Gastrocnemius medialis (tissue), 4 donors: Measurements from ENCODE around the gene ARHGAP33. TPM values are rescaled to one million over a fixed set of nuclear protein-coding genes. Genes with fewer than 3 reads are reported as not detected.

Experiments
- ATAC-seq, 2 donors: fragments of 150-250 bp; one replicate each; pipeline ENCODE4 v1.9.1; 2016
- DNase-seq, 2 donors: peaks; one replicate each; pipeline ENCODE4 v3.0.0-alpha.2; 2019
- H3K27ac ChIP-seq, 4 donors: fragments of 200-600 bp; sonication (generic); 1 replicate in 1 of 4; 2 replicates in 3 of 4; pipeline ENCODE4 v1.5.1; 2016 to 2018; ENCODE audit warnings: mild to moderate bottlenecking in 2 of 4, moderate library complexity in 1 of 4
- H3K27me3 ChIP-seq, 3 donors: fragments of 200-600 bp; sonication (generic) in 2 of 3; 1 replicate in 1 of 3; 2 replicates in 2 of 3; pipeline versions ENCODE4 v1.5.1 to v1.6.0; 2016 to 2019; ENCODE audit warnings: mild to moderate bottlenecking in 1 of 3, moderate library complexity in 1 of 3
- H3K36me3 ChIP-seq, 2 donors: fragments of 200-600 bp; sonication (generic) in 1 of 2; one replicate each; pipeline ENCODE4 v1.5.1; 2017 to 2018
- H3K4me1 ChIP-seq, 2 donors: fragments of 200-600 bp; sonication (generic) in 1 of 2; one replicate each; pipeline ENCODE4 v1.5.1; 2016 to 2017; ENCODE audit warnings: mild to moderate bottlenecking in 2 of 2
- H3K4me3 ChIP-seq, 4 donors: fragments of 200-600 bp; sonication (generic) in 3 of 4; 1 replicate in 1 of 4; 2 replicates in 3 of 4; pipeline ENCODE4 v1.5.1; 2016 to 2019; ENCODE audit warnings: mild to moderate bottlenecking in 2 of 4
- H3K9me3 ChIP-seq, 3 donors: fragments of 200-600 bp; sonication (generic) in 2 of 3; 1 replicate in 1 of 3; 2 replicates in 2 of 3; pipeline ENCODE4 v1.5.1; 2016 to 2019
- POLR2A ChIP-seq, 2 donors: fragments of 450-650 bp; IDR thresholded peaks; one replicate each; pipeline ENCODE4 v1.6.1; 2017; ENCODE audit warnings: antibody characterized with exemption in 2 of 2, mild to moderate bottlenecking in 2 of 2, moderate library complexity in 2 of 2
- in situ Hi-C, 4 donors: fragments of 200-750 bp; cut with MboI; loops; one replicate each; pipeline versions ENCODE4 v1.15.0 to v1.8.0; 2017; ENCODE audit warnings: low sequenced_read_pairs in 4 of 4
- intact Hi-C: fragments of 100-400 bp; cut with DNase I; formaldehyde crosslinking; loops from one replicate; pipeline ENCODE4 v1.15.1; 2023; ENCODE audit warnings: low total_unique reads
- total RNA-seq, 4 donors: library from RNA; depleted of rRNA; stranded (reverse); fragments of >200 nt; gene quantifications; one replicate each; pipeline versions ENCODE4 v1.1.0 to v1.2.3, GENCODE V29; 2016
- TF ChIP-seq, protein P1 (sequence below), 5 experiments: fragments of 450-650 bp in 3 of 5; fragments of 200-600 bp in 2 of 5; sonication (generic) in 2 of 5; IDR thresholded peaks in 4 of 5; conservative IDR thresholded peaks in 1 of 5; 1 replicate in 4 of 5; 2 replicates in 1 of 5; pipeline ENCODE4 v1.5.1; 2016 to 2019; ENCODE audit warnings: antibody characterized with exemption in 5 of 5, mild to moderate bottlenecking in 3 of 5, moderate library complexity in 3 of 5

Gene ARHGAP33
- total RNA-seq, 4 donors from 2014 or later: 0.22 to 4.7 (median 2.2) TPM

GRCh38 chr19:35813043-35813890 lies 37.9 kb downstream of the ARHGAP33 start:
- no peak for ATAC-seq
- Histone ChIP-seq H3K36me3 (no peaks in the 10 kb centered on the region), H3K27me3 (peaks cover 0 to 17% (median 0%) of the 10 kb centered on the region in 3 donors), H3K9me3 (no peaks in the 10 kb centered on the region), H3K4me3 (no peak overlapping the region), H3K4me1 (no peaks in the 10 kb centered on the region), H3K27ac (no peak overlapping the region)
- in situ Hi-C loops (no loop called here), intact Hi-C loops (no loop called here)
- DNase-seq: no peak
- TF ChIP-seq POLR2A (IDR thresholded peaks at IDR 0.05): no peak
- TF ChIP-seq, protein P1, sequence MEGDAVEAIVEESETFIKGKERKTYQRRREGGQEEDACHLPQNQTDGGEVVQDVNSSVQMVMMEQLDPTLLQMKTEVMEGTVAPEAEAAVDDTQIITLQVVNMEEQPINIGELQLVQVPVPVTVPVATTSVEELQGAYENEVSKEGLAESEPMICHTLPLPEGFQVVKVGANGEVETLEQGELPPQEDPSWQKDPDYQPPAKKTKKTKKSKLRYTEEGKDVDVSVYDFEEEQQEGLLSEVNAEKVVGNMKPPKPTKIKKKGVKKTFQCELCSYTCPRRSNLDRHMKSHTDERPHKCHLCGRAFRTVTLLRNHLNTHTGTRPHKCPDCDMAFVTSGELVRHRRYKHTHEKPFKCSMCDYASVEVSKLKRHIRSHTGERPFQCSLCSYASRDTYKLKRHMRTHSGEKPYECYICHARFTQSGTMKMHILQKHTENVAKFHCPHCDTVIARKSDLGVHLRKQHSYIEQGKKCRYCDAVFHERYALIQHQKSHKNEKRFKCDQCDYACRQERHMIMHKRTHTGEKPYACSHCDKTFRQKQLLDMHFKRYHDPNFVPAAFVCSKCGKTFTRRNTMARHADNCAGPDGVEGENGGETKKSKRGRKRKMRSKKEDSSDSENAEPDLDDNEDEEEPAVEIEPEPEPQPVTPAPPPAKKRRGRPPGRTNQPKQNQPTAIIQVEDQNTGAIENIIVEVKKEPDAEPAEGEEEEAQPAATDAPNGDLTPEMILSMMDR (IDR thresholded peaks at IDR 0.05 in 4 of 5, conservative IDR thresholded peaks at IDR 0.05 in 1 of 5): no peak

GRCh38 chr19:35816262-35816661 lies 40.9 kb downstream of the ARHGAP33 start:
- Histone ChIP-seq H3K27ac (no peak overlapping the region), H3K36me3 (no peaks in the 10 kb centered on the region), H3K4me3 (no peak overlapping the region), H3K9me3 (no peaks in the 10 kb centered on the region), H3K27me3 (peaks cover 0 to 17% (median 8%) of the 10 kb centered on the region in 3 donors), H3K4me1 (no peaks in the 10 kb centered on the region)
- no peak for DNase-seq
- intact Hi-C loops (no loop called here), in situ Hi-C loops (no loop called here)
- no peak for ATAC-seq
- TF ChIP-seq, protein P1 (IDR thresholded peaks at IDR 0.05 in 4 of 5, conservative IDR thresholded peaks at IDR 0.05 in 1 of 5): no peak
- no peak for TF ChIP-seq POLR2A (IDR thresholded peaks at IDR 0.05)

DNA sequence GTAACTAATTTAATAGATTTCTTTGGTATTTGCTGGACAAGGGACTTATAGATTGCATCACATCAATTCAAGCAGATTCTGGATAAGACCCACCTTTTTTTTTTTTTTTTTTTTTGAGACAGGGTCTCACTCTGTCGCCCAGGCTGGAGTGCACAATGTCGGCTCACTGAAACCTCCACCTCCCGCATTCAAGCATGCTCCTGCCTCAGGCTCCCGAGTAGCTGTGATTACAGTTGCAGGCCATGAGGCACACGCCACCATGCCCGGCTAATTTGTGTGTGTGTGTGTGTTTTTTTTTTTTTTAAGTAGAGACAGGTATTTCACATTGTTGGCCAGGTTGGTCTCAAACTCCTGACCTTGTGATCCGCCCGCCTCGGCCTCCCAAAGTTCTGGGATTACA lies 41.5 kb downstream of the ARHGAP33 start:
- no peak for ATAC-seq

GRCh38 chr19:35818445-35818844 lies 43.1 kb downstream of the ARHGAP33 start:
- in situ Hi-C loops (no loop called here), intact Hi-C loops (no loop called here)
- Histone ChIP-seq H3K27me3 (peaks cover 0 to 8% (median 8%) of the 10 kb centered on the region in 3 donors), H3K4me3 (no peak overlapping the region), H3K27ac (no peak overlapping the region), H3K36me3 (no peaks in the 10 kb centered on the region), H3K4me1 (no peaks in the 10 kb centered on the region), H3K9me3 (no peaks in the 10 kb centered on the region)
- DNase-seq (no peak), ATAC-seq (no peak)
- TF ChIP-seq, protein P1 (IDR thresholded peaks at IDR 0.05 in 4 of 5, conservative IDR thresholded peaks at IDR 0.05 in 1 of 5): no peak
- TF ChIP-seq POLR2A (IDR thresholded peaks at IDR 0.05): no peak

More for the DNA sequence above, 41.5 kb downstream of the ARHGAP33 start:
- Histone ChIP-seq H3K27ac (no peak overlapping the region), H3K4me1 (no peaks in the 10 kb centered on the region), H3K4me3 (no peak overlapping the region), H3K36me3 (no peaks in the 10 kb centered on the region), H3K9me3 (no peaks in the 10 kb centered on the region), H3K27me3 (peaks cover 0 to 12% (median 8%) of the 10 kb centered on the region in 3 donors)
- TF ChIP-seq, protein P1 (IDR thresholded peaks at IDR 0.05 in 4 of 5, conservative IDR thresholded peaks at IDR 0.05 in 1 of 5): no peak
- no peak for TF ChIP-seq POLR2A (IDR thresholded peaks at IDR 0.05)
- intact Hi-C loops: no loop called here
- DNase-seq: no peak
- in situ Hi-C loops: no loop called here
